Ishikawa (cell line): ENCODE measurements around the gene GABRB3.

ENCODE experiments used
- CEBPB ChIP-seq: IDR thresholded peaks from 2 replicates; pipeline ENCODE4 v1.6.1; 2012
- EP300 ChIP-seq: IDR thresholded peaks from 2 replicates; pipeline ENCODE4 v1.6.1; 2012; ENCODE audit warnings: borderline replicate concordance
- FOXM1 ChIP-seq: IDR thresholded peaks from 2 replicates; pipeline ENCODE4 v1.6.1; 2012; ENCODE audit warnings: low read depth, borderline replicate concordance
- NFIC ChIP-seq: IDR thresholded peaks from 2 replicates; pipeline ENCODE4 v1.6.1; 2012
- RAD21 ChIP-seq: IDR thresholded peaks from 2 replicates; pipeline ENCODE4 v1.6.1; 2012; ENCODE audit warnings: low read depth
- REST ChIP-seq: IDR thresholded peaks from 2 replicates; pipeline ENCODE4 v1.6.1; 2012; ENCODE audit warnings: low read depth, mild to moderate bottlenecking
- TAF1 ChIP-seq: IDR thresholded peaks from 2 replicates; pipeline ENCODE4 v1.6.1; 2012; ENCODE audit warnings: low read depth, mild to moderate bottlenecking
- USF1 ChIP-seq: IDR thresholded peaks from 2 replicates; pipeline ENCODE4 v1.6.1; 2012
- YY1 ChIP-seq: IDR thresholded peaks from 2 replicates; pipeline ENCODE4 v1.6.1; 2012; ENCODE audit warnings: low read depth

- no peak for TF ChIP-seq TAF1
- no peak for TF ChIP-seq FOXM1
- no peak for TF ChIP-seq CEBPB
- no peak for TF ChIP-seq RAD21
- no peak for TF ChIP-seq EP300
- no peak for TF ChIP-seq YY1
- no peak for TF ChIP-seq NFIC
- no peak for TF ChIP-seq USF1
- TF ChIP-seq REST = no peak
Measured at GRCh38 chr15:26758079-26758478, 14.8 kb downstream of the GABRB3 start.
